K562 treated with DMSO at 1 percent for 24 hours (cell line): ENCODE measurements around the gene SGMS2. TPM values are rescaled to one million over a fixed set of nuclear protein-coding genes. Genes with fewer than 3 reads are reported as not detected.

Experiments
- total RNA-seq: library from RNA; unstranded; fragments of 300-600 nt; gene quantifications from 2 replicates; pipeline ENCODE4 v1.2.3, GENCODE V29; 2022; ENCODE audit warnings: low read depth; ENCODE audit not compliant: insufficient read depth

Gene SGMS2
- not detected in 2 replicates for total RNA-seq

DNA sequence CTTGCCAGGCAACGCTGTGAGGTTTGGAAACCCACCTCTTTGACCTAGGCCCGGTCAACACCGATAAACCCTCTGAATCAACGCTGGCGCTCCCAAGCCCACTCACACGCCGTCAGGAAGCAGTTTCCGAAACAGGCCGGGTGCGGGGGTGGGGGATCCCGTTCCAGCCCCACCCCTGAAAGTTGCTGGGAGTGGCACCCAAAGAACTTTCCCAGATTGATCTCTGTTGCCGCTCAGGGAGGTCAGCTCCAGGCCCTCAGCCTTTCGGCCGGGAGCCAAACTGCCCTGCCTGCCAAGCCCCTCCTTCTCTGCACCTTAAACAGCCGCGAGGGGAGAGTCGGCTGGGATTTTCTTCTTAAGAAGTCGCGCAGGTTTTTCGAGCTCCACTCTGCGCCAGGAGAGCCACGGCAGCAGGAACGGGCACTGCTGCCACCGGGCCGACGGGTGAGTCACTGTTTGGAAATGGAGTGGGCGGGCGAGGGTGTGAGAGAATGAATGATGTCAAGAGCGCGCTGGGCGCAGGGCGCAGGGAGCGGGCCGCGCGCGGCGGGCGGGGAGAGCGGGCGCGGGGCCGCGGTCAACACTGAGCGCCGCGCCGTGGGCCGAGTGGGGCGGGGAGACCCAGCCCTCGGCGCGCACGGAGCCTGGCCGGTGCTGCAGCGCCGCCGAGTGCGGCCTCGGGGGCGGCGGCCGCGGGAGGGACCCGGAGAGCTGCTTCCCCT, at the start of gene SGMS2:
Gene SGMS2 (plus strand): TSS at position 583 of the 722 bp plus-strand sequence. CDS start 70,622 bp downstream, outside the sequence.

DNA sequence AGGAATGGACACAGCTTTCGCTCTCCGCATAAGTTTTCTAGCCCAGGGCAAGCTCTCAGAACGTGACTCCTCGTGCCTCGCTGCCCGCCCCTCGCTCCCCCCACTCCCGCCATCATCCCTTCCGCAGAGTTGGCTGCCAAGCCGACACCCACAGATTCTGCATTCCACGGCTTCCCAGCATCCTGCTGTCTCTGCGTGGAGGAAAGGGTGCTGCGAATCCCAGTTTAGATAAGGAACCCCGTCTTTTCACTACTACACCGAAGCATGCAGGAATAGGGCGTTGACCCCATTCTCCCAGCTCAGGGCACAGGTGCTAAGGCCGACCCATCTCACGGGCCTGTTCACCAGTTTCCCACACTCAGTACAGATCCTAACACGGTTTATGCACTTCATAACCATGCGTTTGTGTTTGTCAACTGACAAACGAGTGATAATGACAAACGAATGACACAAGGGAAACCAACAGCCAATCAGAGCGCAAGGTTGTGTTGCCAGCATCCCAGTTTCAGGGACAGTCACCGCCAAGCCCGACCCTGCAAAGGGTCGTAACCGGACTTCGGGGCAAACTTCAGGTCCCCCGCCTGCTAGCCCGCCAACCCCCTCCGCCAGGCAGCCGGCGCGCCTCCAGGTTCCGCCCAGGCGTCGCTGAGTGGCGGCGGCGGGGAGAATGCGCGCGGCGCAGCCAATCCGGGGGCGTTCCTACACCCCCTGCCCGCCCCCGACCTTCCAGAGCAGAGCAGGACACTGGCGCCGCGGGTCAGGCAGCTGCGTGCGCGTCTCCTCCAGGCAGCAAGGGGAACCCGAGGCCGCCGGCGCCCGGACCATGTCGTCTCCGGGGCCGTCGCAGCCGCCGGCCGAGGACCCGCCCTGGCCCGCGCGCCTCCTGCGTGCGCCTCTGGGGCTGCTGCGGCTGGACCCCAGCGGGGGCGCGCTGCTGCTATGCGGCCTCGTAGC, 106.4 kb downstream of the SGMS2 start, which contains the start of gene CYP2U1:
Gene CYP2U1 (plus strand): TSS at position 729 of the 954 bp plus-strand sequence. CDS start 95 bp downstream, at position 824.

Other genes starting within 250 kb of the SGMS2 start
- gene PAPSS1, start 104.7 kb upstream of the SGMS2 start, total RNA-seq = 51.0 and 56.0 TPM in 2 replicates
- gene CYP2U1, start 106.6 kb downstream of the SGMS2 start, total RNA-seq = 0.34 and 0.42 TPM in 2 replicates
- 42.7 and 48.3 TPM in 2 replicates for gene HADH, start 165.0 kb downstream of the SGMS2 start, total RNA-seq